ENCODE results near the gene CDYL.

DNA sequence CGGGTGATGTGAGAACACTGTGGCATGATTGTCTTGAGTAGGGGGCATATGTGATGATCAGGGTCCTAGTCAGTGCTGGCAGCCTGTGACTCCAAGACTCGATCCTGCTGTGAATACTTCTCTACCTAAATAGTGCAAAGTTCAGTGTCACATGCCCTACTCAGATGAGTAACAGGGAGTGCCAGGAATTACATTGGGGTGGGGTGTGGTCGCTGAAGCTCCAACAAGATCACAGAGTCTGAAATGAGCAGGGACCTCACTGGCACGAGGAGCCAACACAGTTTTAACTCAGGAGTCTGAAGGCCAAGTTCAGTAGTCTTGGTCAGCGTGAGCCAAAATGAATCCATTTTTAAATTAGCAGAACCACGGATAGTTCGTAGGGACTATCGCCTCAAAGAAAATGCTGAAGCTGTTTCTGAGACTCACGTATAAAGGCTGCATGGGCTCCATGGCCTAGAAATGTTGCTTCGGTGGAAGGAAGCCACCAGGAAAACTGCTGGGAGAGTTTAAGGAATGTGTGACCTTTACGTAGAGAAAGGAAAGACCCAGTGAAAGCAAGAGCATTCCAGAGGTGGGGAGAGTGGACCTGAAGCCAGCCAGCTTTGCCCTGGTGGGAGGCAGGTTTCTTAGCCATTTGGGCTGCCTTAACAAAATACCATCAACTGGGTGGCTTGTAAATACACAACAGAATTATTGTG is 155.5 kb downstream of the CDYL start:
- TF ChIP-seq, protein P1, sequence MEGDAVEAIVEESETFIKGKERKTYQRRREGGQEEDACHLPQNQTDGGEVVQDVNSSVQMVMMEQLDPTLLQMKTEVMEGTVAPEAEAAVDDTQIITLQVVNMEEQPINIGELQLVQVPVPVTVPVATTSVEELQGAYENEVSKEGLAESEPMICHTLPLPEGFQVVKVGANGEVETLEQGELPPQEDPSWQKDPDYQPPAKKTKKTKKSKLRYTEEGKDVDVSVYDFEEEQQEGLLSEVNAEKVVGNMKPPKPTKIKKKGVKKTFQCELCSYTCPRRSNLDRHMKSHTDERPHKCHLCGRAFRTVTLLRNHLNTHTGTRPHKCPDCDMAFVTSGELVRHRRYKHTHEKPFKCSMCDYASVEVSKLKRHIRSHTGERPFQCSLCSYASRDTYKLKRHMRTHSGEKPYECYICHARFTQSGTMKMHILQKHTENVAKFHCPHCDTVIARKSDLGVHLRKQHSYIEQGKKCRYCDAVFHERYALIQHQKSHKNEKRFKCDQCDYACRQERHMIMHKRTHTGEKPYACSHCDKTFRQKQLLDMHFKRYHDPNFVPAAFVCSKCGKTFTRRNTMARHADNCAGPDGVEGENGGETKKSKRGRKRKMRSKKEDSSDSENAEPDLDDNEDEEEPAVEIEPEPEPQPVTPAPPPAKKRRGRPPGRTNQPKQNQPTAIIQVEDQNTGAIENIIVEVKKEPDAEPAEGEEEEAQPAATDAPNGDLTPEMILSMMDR (IDR thresholded peaks at IDR 0.05; ENCODE audit: insufficient read depth, low read length, poor library complexity, severe bottlenecking): no peak
- TF ChIP-seq EZH2phosphoT487 (conservative IDR thresholded peaks at IDR 0.05; ENCODE audit: low read length): no peak

Data from SU-DHL-6 (cell line).